A549 treated with DMSO at 1 μM for 4 hours (cell line): ENCODE results near the gene ACBD7. TPM values are rescaled to one million over a fixed set of nuclear protein-coding genes. Genes with fewer than 3 reads are reported as not detected.

Source experiments
- total RNA-seq: library from RNA; stranded (reverse); fragments of 200-300 nt; extraction: Qiagen RNA extraction; gene quantifications from 5 replicates; pipeline ENCODE4 v1.2.3, GENCODE V29; 2022; ENCODE audit warnings: low read depth

Gene ACBD7
- total RNA-seq = 0.85 to 1.1 TPM (median 0.96 TPM) in 5 replicates

GRCh38 chr10:15088428-15089261, at the start of gene ACBD7:
ACBD7 (minus strand) TSS chr10:15088776; CDS start chr10:15088728, 48 bp downstream.

GRCh38 chr10:15097011-15097812, 8.6 kb upstream of the ACBD7 start, which contains the start of gene RPP38:
RPP38 (plus strand) TSS chr10:15097355; CDS start chr10:15103315, 5,960 bp downstream.

GRCh38 chr10:15043674-15044073, 44.9 kb downstream of the ACBD7 start, which contains the start of gene OLAH:
OLAH (plus strand) TSS chr10:15043943; CDS start chr10:15047289, 3,346 bp downstream.

Other genes starting within 250 kb of the ACBD7 start
- 20.5 to 24.8 TPM (median 22.4 TPM) in 5 replicates for gene SUV39H2, start 209.9 kb downstream of the ACBD7 start, total RNA-seq
- 4.4 to 6.5 TPM (median 6.2 TPM) in 5 replicates for gene DCLRE1C, start 134.7 kb downstream of the ACBD7 start, total RNA-seq
- 0.65 to 0.93 TPM (median 0.73 TPM) in 4 of 5 replicates, not detected in the other for gene MEIG1, start 129.4 kb downstream of the ACBD7 start, total RNA-seq
- not detected in 5 replicates for gene OLAH, start 44.8 kb downstream of the ACBD7 start, total RNA-seq
- 34.0 to 38.9 TPM (median 36.7 TPM) in 5 replicates for gene RPP38, start 8.6 kb upstream of the ACBD7 start, total RNA-seq
- gene NMT2, start 79.9 kb upstream of the ACBD7 start, total RNA-seq = 24.3 to 29.8 TPM (median 27.0 TPM) in 5 replicates